ENCODE results near the gene VPS33A. TPM values are rescaled to one million over a fixed set of nuclear protein-coding genes. Genes with fewer than 3 reads are reported as not detected.

The VPS33A gene
- total RNA-seq, 2 donors from 2014 or later, result 10.7 to 12.5 TPM

DNA sequence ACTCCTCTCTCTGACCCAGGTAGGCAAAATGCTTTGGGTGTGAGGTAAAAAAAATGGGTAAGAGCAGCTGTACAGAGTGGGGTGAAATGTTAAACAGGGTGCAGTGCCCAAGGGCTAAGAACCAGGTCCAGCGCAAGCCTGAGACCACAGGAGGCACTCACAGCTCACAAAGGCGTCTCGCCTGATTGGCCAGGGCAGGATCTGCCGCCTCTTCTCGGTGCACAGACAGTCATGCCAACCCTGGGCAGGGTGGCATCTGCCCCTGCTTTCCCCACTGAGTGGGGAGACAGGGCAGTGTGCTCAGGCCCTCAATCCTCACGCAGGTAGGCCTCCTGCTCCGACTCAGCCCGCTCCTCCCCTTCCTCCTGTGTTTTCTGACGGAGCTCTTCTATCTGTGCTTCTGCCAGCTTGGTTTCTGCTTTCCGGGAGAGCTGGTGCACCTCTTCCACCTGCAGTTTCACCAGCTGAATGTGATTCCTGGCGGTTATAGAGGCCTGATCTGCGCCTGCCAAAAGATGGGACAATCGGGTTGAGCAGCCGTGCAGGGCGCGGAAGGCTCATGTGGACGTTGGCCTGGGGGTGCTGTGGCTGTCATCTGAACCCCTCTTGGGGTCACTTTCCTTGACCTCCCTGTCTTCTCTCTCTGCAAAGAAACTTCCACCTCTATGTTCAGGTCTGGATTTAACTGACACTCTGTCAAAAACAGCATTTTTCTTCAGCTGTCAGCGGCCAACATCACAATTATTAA, 58.0 kb downstream of the VPS33A start:
- Histone ChIP-seq H3K4me3 (no peak overlapping the region), H3K27ac (no peak overlapping the region), H3K9me3 (no peaks in the 10 kb centered on the region), H3K36me3 (peaks cover 33% of the 10 kb centered on the region), H3K27me3 (replicated peaks; ENCODE audit: insufficient read depth) (no peaks in the 10 kb centered on the region), H3K4me1 (ENCODE audit: control insufficient read depth in 1 of 2, low read depth in 2 of 2) (peaks cover 3 to 12% of the 10 kb centered on the region in 2 donors)
- no peak for TF ChIP-seq CTCF (IDR thresholded peaks at IDR 0.05)
- ATAC-seq (ENCODE audit: insufficient number of reproducible peaks, low FRiP score, low read depth) (no peak), DNase-seq (ENCODE audit: low spot score) (no peak)

DNA sequence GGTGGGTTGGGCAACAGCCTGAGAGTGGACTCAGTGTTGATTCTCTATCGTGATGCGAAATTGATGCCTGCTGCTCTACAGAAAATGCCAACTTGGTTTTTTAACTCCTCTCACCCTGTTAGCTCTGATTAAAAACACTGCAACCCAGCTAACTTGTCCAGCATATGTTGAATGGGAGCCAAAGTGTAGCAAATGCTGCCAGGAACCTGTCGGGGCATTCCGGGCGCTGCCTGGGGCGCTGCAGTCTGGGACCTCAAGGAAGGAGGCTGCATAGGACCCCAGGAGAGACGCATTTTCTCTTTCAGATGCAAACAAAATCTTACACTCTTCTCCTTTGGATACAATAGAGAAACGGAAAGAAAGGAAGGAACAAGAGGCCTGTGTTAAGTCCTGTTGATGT, 58.9 kb downstream of the VPS33A start:
- no peak overlapping the region for H3K27ac ChIP-seq
- ATAC-seq (ENCODE audit: insufficient number of reproducible peaks, low FRiP score, low read depth) (no peak), DNase-seq (ENCODE audit: low spot score) (no peak)
- no peak overlapping the region for H3K4me3 ChIP-seq
- TF ChIP-seq CTCF (IDR thresholded peaks at IDR 0.05), result no peak
- no peaks in the 10 kb centered on the region for H3K9me3 ChIP-seq
- H3K4me1 ChIP-seq (ENCODE audit: control insufficient read depth in 1 of 2, low read depth in 2 of 2), result peaks cover 8 to 12% of the 10 kb centered on the region in 2 donors
- H3K27me3 ChIP-seq (replicated peaks; ENCODE audit: insufficient read depth), result no peaks in the 10 kb centered on the region
- H3K36me3 ChIP-seq, result peaks cover 26% of the 10 kb centered on the region

GRCh38 chr12:122206976-122207375, 59.3 kb downstream of the VPS33A start:
- DNase-seq (ENCODE audit: low spot score), result no peak
- Histone ChIP-seq H3K9me3 (no peaks in the 10 kb centered on the region), H3K4me3 (no peak overlapping the region), H3K27ac (no peak overlapping the region), H3K36me3 (peaks cover 22% of the 10 kb centered on the region), H3K4me1 (ENCODE audit: control insufficient read depth in 1 of 2, low read depth in 2 of 2) (peaks cover 8 to 12% of the 10 kb centered on the region in 2 donors), H3K27me3 (replicated peaks; ENCODE audit: insufficient read depth) (no peaks in the 10 kb centered on the region)
- ATAC-seq (ENCODE audit: insufficient number of reproducible peaks, low FRiP score, low read depth), result no peak
- no peak for TF ChIP-seq CTCF (IDR thresholded peaks at IDR 0.05)

- Histone ChIP-seq H3K36me3 (peaks cover 17% of the 10 kb centered on the region), H3K27me3 (replicated peaks; ENCODE audit: insufficient read depth) (no peaks in the 10 kb centered on the region), H3K4me3 (no peak overlapping the region), H3K27ac (no peak overlapping the region), H3K9me3 (no peaks in the 10 kb centered on the region), H3K4me1 (ENCODE audit: control insufficient read depth in 1 of 2, low read depth in 2 of 2) (peaks cover 8 to 12% of the 10 kb centered on the region in 2 donors)
- TF ChIP-seq CTCF (IDR thresholded peaks at IDR 0.05), result no peak
- DNase-seq (ENCODE audit: low spot score), result no peak
- ATAC-seq (ENCODE audit: insufficient number of reproducible peaks, low FRiP score, low read depth), result no peak
Observed at GRCh38 chr12:122206111-122206881, 60.0 kb downstream of the VPS33A start.

All from thoracic aorta (tissue), 2 donors.